ENCODE data around the gene ADARB2. TPM values are rescaled to one million over a fixed set of nuclear protein-coding genes. Genes with fewer than 3 reads are reported as not detected.

Gene ADARB2
- total RNA-seq, 1 donor from 2014 or later = 0.11 TPM

DNA sequence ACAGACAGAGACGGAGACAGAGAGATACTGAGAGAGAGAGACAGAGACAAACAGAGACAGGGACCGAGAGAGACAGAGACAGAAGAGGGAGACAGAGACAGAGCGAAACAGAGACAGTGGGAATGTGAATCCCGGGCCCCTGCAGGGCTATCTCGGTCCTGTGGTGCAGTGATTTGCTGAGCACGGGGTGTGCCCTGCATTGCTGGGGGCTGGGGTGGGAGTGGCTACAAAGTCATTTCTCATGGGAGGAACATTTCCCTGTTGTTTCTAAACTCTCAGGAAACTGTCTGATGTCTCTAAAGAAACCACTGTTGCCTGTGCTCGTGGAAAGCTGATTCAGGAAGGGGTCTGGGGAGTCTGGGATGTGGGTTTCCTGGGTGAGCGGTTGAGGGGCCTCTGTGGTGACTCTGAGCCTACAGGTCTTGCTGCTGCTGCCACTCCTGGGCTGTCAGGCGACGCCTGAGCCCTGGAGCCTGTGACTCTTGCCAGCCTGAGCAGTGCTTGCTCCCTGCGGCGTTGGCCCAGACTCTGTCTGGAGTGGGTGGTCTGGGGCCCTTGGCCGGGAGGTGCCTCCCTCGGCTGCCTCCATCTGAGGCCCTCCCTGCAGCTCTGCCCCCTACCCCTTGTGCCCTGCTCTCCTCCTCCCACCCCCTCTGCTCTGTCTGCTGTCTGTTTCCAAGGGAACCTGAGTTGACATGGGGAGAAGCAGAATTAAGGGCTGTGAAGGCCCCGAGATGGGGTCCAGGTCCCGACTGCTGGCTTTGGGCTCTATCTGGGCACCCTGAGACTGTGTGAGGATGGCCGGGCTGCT is 389.2 kb downstream of the ADARB2 start:
- H3K27me3 ChIP-seq (ENCODE audit: low read depth) = peaks cover 30% of the 10 kb centered on the region
- TF ChIP-seq, protein P1, sequence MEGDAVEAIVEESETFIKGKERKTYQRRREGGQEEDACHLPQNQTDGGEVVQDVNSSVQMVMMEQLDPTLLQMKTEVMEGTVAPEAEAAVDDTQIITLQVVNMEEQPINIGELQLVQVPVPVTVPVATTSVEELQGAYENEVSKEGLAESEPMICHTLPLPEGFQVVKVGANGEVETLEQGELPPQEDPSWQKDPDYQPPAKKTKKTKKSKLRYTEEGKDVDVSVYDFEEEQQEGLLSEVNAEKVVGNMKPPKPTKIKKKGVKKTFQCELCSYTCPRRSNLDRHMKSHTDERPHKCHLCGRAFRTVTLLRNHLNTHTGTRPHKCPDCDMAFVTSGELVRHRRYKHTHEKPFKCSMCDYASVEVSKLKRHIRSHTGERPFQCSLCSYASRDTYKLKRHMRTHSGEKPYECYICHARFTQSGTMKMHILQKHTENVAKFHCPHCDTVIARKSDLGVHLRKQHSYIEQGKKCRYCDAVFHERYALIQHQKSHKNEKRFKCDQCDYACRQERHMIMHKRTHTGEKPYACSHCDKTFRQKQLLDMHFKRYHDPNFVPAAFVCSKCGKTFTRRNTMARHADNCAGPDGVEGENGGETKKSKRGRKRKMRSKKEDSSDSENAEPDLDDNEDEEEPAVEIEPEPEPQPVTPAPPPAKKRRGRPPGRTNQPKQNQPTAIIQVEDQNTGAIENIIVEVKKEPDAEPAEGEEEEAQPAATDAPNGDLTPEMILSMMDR (IDR thresholded peaks at IDR 0.05; ENCODE audit: borderline replicate concordance) = no peak
- DNase-seq = no peak

DNA sequence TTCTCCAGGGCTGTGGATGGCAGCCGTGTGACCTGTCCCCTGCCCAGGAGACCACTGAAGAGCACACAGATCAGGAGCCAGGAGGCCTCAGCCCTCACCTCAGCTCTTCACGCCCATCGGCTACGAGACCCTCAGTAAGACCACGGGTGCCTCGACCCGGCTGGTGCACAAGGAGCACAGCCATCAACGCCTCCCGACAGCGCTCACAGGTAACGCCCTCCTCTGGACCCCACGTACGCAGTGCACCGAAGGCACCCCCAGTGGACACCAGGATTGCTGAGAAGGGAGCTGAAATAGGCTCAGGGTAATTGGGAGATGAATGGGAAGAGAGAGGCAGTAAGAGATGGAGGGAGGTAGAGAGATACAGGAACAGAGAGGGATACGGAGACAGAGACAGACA is 389.8 kb downstream of the ADARB2 start:
- no peak overlapping the region for H3K27ac ChIP-seq (replicated peaks)
- no peaks in the 10 kb centered on the region for H3K4me1 ChIP-seq
- H3K27me3 ChIP-seq (ENCODE audit: low read depth) = peaks cover 27% of the 10 kb centered on the region
- no peak for DNase-seq
- intact Hi-C loops (cut with micrococcal nuclease) = no loop called here
- no peaks in the 10 kb centered on the region for H3K36me3 ChIP-seq
- TF ChIP-seq, protein P1 (IDR thresholded peaks at IDR 0.05; ENCODE audit: borderline replicate concordance) = no peak
- H3K9me3 ChIP-seq (replicated peaks) = no peaks in the 10 kb centered on the region
- H3K4me3 ChIP-seq = no peak overlapping the region

More for the DNA sequence above, 389.2 kb downstream of the ADARB2 start:
- Histone ChIP-seq H3K9me3 (replicated peaks) (no peaks in the 10 kb centered on the region), H3K36me3 (no peaks in the 10 kb centered on the region), H3K4me1 (no peaks in the 10 kb centered on the region), H3K4me3 (no peak overlapping the region), H3K27ac (replicated peaks) (no peak overlapping the region)
- intact Hi-C loops (cut with micrococcal nuclease) = no loop called here

DNA sequence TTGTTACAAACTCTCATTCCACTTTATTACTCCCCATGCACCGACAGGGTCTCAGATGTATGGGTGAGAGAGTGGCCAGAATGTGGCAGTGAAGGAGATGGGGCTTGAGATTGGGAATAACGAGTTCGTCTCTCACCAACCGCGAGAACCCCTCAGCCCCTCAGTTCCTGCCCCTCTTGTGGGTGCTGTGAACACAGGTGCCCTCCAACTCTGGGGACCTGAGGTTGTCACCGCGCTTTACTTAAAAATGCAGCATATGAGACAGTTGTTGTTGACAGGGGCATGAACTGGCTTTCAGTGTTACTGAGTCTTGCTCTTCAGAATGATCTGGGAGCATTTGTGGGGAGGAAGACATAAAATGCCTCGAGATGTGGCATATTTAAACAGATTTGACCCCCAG is 391.1 kb downstream of the ADARB2 start:
- H3K9me3 ChIP-seq (replicated peaks) = no peaks in the 10 kb centered on the region
- intact Hi-C loops (cut with micrococcal nuclease) = no loop called here
- no peak overlapping the region for H3K27ac ChIP-seq (replicated peaks)
- TF ChIP-seq, protein P1 (IDR thresholded peaks at IDR 0.05; ENCODE audit: borderline replicate concordance) = no peak
- peaks cover 27% of the 10 kb centered on the region for H3K27me3 ChIP-seq (ENCODE audit: low read depth)
- DNase-seq = no peak
- no peaks in the 10 kb centered on the region for H3K36me3 ChIP-seq
- H3K4me3 ChIP-seq = no peak overlapping the region
- H3K4me1 ChIP-seq = no peaks in the 10 kb centered on the region

DNA sequence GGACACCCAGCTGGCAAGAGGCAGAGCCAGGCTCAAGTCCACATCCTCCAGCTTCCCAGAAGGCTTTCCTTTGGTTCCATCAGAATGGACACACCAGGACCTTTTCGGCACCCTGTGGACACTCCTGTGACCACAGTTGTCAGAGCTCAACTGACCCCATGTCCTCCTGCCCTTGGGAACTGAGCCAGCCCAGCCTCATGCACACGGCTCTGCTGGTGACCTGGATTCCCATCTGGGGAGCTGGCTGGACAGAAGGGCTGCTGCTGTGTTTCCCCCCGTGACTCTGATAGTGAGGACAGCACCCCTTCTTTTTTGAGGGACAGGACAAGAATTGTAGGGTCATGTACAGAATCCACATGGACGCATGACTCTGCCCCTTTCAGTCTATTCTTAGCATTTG is 392.0 kb downstream of the ADARB2 start:
- Histone ChIP-seq H3K36me3 (no peaks in the 10 kb centered on the region), H3K27ac (replicated peaks) (no peak overlapping the region), H3K9me3 (replicated peaks) (no peaks in the 10 kb centered on the region), H3K27me3 (ENCODE audit: low read depth) (peaks cover 23% of the 10 kb centered on the region), H3K4me1 (no peaks in the 10 kb centered on the region), H3K4me3 (no peak overlapping the region)
- no peak for DNase-seq
- TF ChIP-seq, protein P1 (IDR thresholded peaks at IDR 0.05; ENCODE audit: borderline replicate concordance) = no peak
- intact Hi-C loops (cut with micrococcal nuclease) = no loop called here

- Histone ChIP-seq H3K27ac (replicated peaks) (no peak overlapping the region), H3K4me1 (no peaks in the 10 kb centered on the region), H3K9me3 (replicated peaks) (no peaks in the 10 kb centered on the region), H3K36me3 (no peaks in the 10 kb centered on the region), H3K27me3 (ENCODE audit: low read depth) (peaks cover 17% of the 10 kb centered on the region), H3K4me3 (no peak overlapping the region)
- no peak for DNase-seq
- intact Hi-C loops (cut with micrococcal nuclease) = no loop called here
- TF ChIP-seq, protein P1 (IDR thresholded peaks at IDR 0.05; ENCODE audit: borderline replicate concordance) = no peak
Measured at GRCh38 chr10:1344846-1345245, 392.5 kb downstream of the ADARB2 start.

Data from left ventricle myocardium inferior (tissue), 1 donor.